Left lung (tissue), 10 donors: ENCODE data around the gene C5orf15. TPM values are rescaled to one million over a fixed set of nuclear protein-coding genes. Genes with fewer than 3 reads are reported as not detected.

Experiments
- ATAC-seq: fragments of 200-7000 bp; cut with Tn5 transposase; one replicate; pipeline ENCODE4 v1.9.1; 2020; ENCODE audit warnings: moderate library complexity
- DNase-seq, 4 donors: peaks; one replicate each; pipeline ENCODE4 v3.0.0-alpha.2; 2013 to 2020
- H3K27ac ChIP-seq, 2 donors: fragments of 200-600 bp; sonication (generic) in 1 of 2; one replicate each; pipeline versions ENCODE4 v1.5.0 to v1.8.0; 2020 to 2021
- H3K27me3 ChIP-seq, 2 donors: fragments of 200-600 bp; sonication (generic) in 1 of 2; one replicate each; pipeline versions ENCODE4 v1.5.0 to v1.8.0; 2020 to 2021
- H3K36me3 ChIP-seq, 2 donors: fragments of 200-600 bp; sonication (generic) in 1 of 2; one replicate each; pipeline versions ENCODE4 v1.5.0 to v1.8.0; 2020 to 2021
- H3K4me1 ChIP-seq, 2 donors: fragments of 200-600 bp; one replicate each; pipeline ENCODE4 v1.8.0; 2021
- H3K4me3 ChIP-seq, 2 donors: fragments of 200-600 bp; sonication (generic) in 1 of 2; one replicate each; pipeline versions ENCODE4 v1.5.0 to v1.8.0; 2020 to 2021; ENCODE audit warnings: mild to moderate bottlenecking in 1 of 2
- H3K9me3 ChIP-seq, 2 donors: fragments of 200-600 bp; sonication (generic) in 1 of 2; one replicate each; pipeline versions ENCODE4 v1.5.0 to v1.8.0; 2020 to 2021
- intact Hi-C, 2 donors: fragments of 100-400 bp; cut with DNase I; formaldehyde crosslinking; loops; one replicate each; pipeline versions ENCODE4 v1.11.2 to v1.14.2; 2022
- polyA plus RNA-seq, 6 donors: library from polyadenylated mRNA; unstranded; fragments of 120-200 nt; gene quantifications; one replicate each; pipeline ENCODE4 v1.2.1, GENCODE V29; 2013; ENCODE audit not compliant: insufficient read length in 6 of 6
- total RNA-seq, 2 donors: library from RNA; stranded (reverse); fragmentation: NEBNext Ultra II Directional; extraction: Animal tissue kit (Norgen Biotek cat#: 25700); gene quantifications; one replicate each; pipeline ENCODE4 v1.2.1, GENCODE V29; 2021
- TF ChIP-seq, protein P1 (sequence below), 2 donors: fragments of 200-600 bp; sonication (generic) in 1 of 2; IDR thresholded peaks; one replicate each; pipeline versions ENCODE4 v1.5.0 to v1.8.0; 2021; ENCODE audit warnings: antibody characterized with exemption in 2 of 2
- donor health status: DM: no; HTN: yes; CAD: no.
- donor health status: DM: no; HTN: no; CAD: no.

C5orf15 gene
- total and polyA plus RNA-seq, 8 donors, result 34.7 to 121 (median 115) TPM

DNA sequence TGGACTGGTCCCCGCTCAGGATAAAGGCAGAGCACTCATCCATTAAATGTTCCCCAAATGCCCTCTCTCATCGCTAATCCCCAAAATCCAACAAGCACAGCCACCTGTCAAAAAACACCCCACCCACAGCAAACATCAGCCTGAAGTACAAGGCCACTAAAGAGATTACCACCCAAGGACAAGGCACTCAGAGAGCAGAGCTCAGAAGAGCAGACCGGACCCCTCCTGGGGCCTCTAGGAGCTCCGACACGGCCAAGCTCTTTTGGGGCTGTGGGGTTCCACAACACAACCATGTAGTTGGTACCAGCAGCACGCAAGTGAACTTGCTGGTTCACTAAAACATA, 26.5 kb upstream of the C5orf15 start:
- TF ChIP-seq, protein P1, sequence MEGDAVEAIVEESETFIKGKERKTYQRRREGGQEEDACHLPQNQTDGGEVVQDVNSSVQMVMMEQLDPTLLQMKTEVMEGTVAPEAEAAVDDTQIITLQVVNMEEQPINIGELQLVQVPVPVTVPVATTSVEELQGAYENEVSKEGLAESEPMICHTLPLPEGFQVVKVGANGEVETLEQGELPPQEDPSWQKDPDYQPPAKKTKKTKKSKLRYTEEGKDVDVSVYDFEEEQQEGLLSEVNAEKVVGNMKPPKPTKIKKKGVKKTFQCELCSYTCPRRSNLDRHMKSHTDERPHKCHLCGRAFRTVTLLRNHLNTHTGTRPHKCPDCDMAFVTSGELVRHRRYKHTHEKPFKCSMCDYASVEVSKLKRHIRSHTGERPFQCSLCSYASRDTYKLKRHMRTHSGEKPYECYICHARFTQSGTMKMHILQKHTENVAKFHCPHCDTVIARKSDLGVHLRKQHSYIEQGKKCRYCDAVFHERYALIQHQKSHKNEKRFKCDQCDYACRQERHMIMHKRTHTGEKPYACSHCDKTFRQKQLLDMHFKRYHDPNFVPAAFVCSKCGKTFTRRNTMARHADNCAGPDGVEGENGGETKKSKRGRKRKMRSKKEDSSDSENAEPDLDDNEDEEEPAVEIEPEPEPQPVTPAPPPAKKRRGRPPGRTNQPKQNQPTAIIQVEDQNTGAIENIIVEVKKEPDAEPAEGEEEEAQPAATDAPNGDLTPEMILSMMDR (IDR thresholded peaks at IDR 0.05), result no peak
- intact Hi-C loops, result no loop called here
- no peak for ATAC-seq

DNA sequence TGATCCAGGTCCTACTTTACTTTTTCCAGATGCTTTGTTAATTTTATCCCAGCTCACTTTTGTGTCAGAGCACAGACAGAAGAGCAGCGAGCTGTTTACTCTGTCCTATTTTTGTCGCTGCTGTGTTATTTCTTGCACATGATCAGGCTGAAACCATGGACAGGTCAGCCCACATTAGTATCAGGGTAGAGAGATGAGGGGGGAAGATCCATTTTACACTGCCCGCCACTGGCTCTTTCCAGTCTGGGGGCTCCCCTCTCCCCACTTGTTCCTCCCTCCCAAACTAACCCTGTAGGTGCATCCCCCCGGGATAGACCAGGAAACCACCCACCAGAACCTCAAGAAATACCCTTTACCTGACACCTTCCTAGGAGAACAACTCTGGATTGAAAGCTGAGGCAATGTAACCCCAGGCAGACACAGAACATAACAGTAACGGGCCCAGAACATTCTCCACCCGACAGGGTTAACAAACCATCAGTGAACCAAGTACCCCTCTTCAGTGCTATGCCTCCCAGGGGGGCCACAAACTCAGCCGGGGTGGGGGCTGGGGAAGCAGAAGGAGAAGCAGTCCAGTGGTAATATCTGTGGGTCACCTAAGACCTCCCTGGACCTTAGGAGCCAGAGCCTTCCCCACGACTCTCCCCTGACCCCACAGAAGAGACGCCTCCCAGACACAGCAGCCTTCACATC, 26.0 kb upstream of the C5orf15 start:
- no peaks in the 10 kb centered on the region for H3K9me3 ChIP-seq
- no peak for DNase-seq
- intact Hi-C loops, result no loop called here
- TF ChIP-seq, protein P1 (IDR thresholded peaks at IDR 0.05), result no peak
- no peak overlapping the region for H3K4me3 ChIP-seq
- no peak for ATAC-seq
- no peaks in the 10 kb centered on the region for H3K27me3 ChIP-seq
- H3K4me1 ChIP-seq, result peaks cover 32 to 53% of the 10 kb centered on the region in 2 donors
- H3K36me3 ChIP-seq, result peaks cover 0 to 26% of the 10 kb centered on the region in 2 donors
- no peak overlapping the region for H3K27ac ChIP-seq

More for the DNA sequence above, 26.5 kb upstream of the C5orf15 start:
- Histone ChIP-seq H3K4me3 (no peak overlapping the region), H3K9me3 (no peaks in the 10 kb centered on the region), H3K36me3 (peaks cover 0 to 21% of the 10 kb centered on the region in 2 donors), H3K4me1 (peaks cover 32 to 56% of the 10 kb centered on the region in 2 donors), H3K27me3 (no peaks in the 10 kb centered on the region), H3K27ac (no peak overlapping the region)
- DNase-seq, result no peak

DNA sequence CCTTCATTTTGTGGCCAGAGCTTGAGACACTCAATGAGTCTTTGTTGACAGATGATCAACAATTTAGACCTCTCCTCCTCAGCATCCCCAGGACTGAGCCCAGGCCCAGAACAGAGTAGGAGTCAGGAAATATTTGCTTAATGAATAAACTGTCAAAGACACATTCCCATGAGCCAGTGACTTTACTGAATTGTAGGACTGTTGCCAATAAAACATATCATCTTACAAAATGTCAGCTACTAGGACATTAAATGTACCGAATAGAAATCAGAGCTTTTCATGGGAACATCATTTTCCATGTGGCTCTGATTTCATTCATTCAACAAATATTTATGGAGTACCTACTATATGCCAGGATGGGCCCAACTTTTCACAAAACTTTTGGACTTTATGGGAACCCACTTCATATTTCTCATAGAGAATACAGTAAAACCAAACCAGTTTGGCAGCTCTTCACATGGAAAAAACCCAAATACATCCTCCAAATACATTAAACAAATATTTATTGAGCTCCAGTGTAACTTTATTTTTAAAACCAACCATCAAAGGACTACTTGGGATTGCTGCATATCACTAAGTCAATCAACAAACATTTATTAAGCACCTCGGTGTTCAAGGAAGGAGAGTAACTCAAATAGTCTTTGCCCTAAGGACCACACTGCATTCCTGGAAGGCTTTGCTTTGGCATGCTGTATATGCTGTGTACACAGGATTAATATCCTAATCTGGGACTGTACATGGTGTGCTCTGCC, 24.9 kb upstream of the C5orf15 start:
- H3K4me1 ChIP-seq, result peaks cover 32 to 49% of the 10 kb centered on the region in 2 donors
- ATAC-seq (peak; percentile 51), DNase-seq (no peak)
- TF ChIP-seq, protein P1 (IDR thresholded peaks at IDR 0.05), result no peak
- peaks cover 0 to 37% of the 10 kb centered on the region in 2 donors for H3K36me3 ChIP-seq
- no peak overlapping the region for H3K27ac ChIP-seq
- H3K4me3 ChIP-seq, result no peak overlapping the region
- intact Hi-C loops, result no loop called here
- H3K27me3 ChIP-seq, result no peaks in the 10 kb centered on the region
- no peaks in the 10 kb centered on the region for H3K9me3 ChIP-seq

DNA sequence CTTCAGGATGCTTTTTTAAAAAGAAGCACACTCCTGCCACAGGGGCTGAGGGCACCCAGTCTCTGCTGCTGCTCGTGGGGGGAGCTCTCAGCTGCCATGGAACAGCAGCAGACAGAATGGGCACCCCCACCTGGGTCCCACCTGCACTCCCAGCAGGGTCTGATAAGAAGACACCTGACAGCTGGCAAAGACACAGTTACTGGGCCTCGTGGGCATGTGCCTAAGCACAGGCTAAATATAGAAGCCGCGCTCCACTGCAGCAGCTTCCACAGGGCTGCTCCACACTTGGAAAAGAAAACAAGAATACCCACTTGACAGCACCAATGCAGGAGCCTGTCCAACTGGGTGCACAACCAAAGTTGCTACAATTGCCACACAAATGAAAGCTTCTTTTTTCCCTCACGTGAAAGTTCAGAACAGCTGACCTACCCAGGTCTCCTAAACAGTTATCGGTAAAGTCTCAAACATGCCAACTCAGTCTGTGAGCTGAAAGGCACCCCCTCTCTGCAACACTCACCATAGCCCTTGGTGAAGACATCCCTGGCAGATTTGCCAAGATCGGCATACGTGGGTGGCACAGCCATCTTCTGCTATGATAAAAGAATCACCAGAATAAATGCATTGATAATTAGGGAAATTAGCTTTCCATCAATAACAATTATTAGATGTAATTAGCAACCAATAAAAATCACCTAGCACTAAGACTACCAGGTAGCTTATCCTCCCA, 24.2 kb upstream of the C5orf15 start:
- Histone ChIP-seq H3K4me1 (peaks cover 32 to 49% of the 10 kb centered on the region in 2 donors), H3K27me3 (no peaks in the 10 kb centered on the region), H3K36me3 (peaks cover 0 to 44% of the 10 kb centered on the region in 2 donors), H3K27ac (no peak overlapping the region), H3K4me3 (no peak overlapping the region), H3K9me3 (no peaks in the 10 kb centered on the region)
- intact Hi-C loops, result no loop called here
- DNase-seq (peak in 1 of 4 donors; percentile 50), ATAC-seq (peak; percentile 71)
- TF ChIP-seq, protein P1 (IDR thresholded peaks at IDR 0.05), result no peak
